ENCODE data around the gene RPP40. TPM values are rescaled to one million over a fixed set of nuclear protein-coding genes. Genes with fewer than 3 reads are reported as not detected.

The RPP40 gene
- total RNA-seq, 3 donors from 2014 or later, result 5.9 to 9.2 (median 7.5) TPM

- no peak overlapping the region for H3K27ac ChIP-seq
These were observed 46.2 kb downstream of the RPP40 start for GRCh38 chr6:4957521-4958231.

GRCh38 chr6:4956625-4957024 is 47.2 kb downstream of the RPP40 start:
- H3K4me1 ChIP-seq, result no peaks in the 10 kb centered on the region
- H3K4me3 ChIP-seq, result no peak overlapping the region
- H3K36me3 ChIP-seq, result no peaks in the 10 kb centered on the region
- no peak for DNase-seq (ENCODE audit: low spot score in 2 of 2)
- no peak overlapping the region for H3K27ac ChIP-seq
- no peaks in the 10 kb centered on the region for H3K27me3 ChIP-seq
- intact Hi-C loops (cut with DNase I; ENCODE audit: low total_unique reads), result no loop called here
- TF ChIP-seq POLR2A (IDR thresholded peaks at IDR 0.05), result no peak
- TF ChIP-seq, protein P1, sequence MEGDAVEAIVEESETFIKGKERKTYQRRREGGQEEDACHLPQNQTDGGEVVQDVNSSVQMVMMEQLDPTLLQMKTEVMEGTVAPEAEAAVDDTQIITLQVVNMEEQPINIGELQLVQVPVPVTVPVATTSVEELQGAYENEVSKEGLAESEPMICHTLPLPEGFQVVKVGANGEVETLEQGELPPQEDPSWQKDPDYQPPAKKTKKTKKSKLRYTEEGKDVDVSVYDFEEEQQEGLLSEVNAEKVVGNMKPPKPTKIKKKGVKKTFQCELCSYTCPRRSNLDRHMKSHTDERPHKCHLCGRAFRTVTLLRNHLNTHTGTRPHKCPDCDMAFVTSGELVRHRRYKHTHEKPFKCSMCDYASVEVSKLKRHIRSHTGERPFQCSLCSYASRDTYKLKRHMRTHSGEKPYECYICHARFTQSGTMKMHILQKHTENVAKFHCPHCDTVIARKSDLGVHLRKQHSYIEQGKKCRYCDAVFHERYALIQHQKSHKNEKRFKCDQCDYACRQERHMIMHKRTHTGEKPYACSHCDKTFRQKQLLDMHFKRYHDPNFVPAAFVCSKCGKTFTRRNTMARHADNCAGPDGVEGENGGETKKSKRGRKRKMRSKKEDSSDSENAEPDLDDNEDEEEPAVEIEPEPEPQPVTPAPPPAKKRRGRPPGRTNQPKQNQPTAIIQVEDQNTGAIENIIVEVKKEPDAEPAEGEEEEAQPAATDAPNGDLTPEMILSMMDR (IDR thresholded peaks at IDR 0.05), result no peak
- no peak for TF ChIP-seq POLR2AphosphoS5 (IDR thresholded peaks at IDR 0.05)
- H3K9me3 ChIP-seq, result no peaks in the 10 kb centered on the region

More at GRCh38 chr6:4957521-4958231, 46.2 kb downstream of the RPP40 start:
- TF ChIP-seq POLR2A (IDR thresholded peaks at IDR 0.05), result no peak
- TF ChIP-seq, protein P1 (IDR thresholded peaks at IDR 0.05), result no peak
- TF ChIP-seq POLR2AphosphoS5 (IDR thresholded peaks at IDR 0.05), result no peak
- DNase-seq (ENCODE audit: low spot score in 2 of 2), result no peak
- intact Hi-C loops (cut with DNase I; ENCODE audit: low total_unique reads), result no loop called here
- Histone ChIP-seq H3K4me1 (no peaks in the 10 kb centered on the region), H3K27me3 (no peaks in the 10 kb centered on the region), H3K9me3 (no peaks in the 10 kb centered on the region), H3K4me3 (no peak overlapping the region), H3K36me3 (no peaks in the 10 kb centered on the region)

DNA sequence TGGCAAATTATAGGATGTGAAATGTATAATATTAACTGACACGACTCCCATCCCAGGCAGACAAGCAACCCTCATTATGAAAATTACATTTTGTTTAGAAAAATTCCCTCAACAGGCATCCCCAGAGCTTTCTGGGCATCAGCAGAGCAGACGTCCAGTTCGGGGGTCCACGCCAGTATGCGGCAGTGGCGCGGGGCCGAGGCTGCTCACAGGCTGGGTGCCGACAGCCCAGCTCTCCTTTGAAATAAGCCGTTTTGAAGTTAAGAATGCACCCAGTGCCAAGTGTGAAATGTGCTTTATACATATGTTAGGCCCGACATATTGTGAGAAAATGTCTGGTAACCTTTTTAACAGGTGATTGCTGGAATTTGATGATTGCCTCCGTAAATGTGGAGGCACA is 50.4 kb downstream of the RPP40 start:
- Histone ChIP-seq H3K4me3 (no peak overlapping the region), H3K27ac (no peak overlapping the region), H3K36me3 (no peaks in the 10 kb centered on the region), H3K9me3 (no peaks in the 10 kb centered on the region), H3K4me1 (no peaks in the 10 kb centered on the region), H3K27me3 (no peaks in the 10 kb centered on the region)
- DNase-seq (ENCODE audit: low spot score in 2 of 2), result no peak
- intact Hi-C loops (cut with DNase I; ENCODE audit: low total_unique reads), result no loop called here
- no peak for TF ChIP-seq POLR2AphosphoS5 (IDR thresholded peaks at IDR 0.05)
- TF ChIP-seq, protein P1 (IDR thresholded peaks at IDR 0.05), result no peak
- TF ChIP-seq POLR2A (IDR thresholded peaks at IDR 0.05), result no peak

DNA sequence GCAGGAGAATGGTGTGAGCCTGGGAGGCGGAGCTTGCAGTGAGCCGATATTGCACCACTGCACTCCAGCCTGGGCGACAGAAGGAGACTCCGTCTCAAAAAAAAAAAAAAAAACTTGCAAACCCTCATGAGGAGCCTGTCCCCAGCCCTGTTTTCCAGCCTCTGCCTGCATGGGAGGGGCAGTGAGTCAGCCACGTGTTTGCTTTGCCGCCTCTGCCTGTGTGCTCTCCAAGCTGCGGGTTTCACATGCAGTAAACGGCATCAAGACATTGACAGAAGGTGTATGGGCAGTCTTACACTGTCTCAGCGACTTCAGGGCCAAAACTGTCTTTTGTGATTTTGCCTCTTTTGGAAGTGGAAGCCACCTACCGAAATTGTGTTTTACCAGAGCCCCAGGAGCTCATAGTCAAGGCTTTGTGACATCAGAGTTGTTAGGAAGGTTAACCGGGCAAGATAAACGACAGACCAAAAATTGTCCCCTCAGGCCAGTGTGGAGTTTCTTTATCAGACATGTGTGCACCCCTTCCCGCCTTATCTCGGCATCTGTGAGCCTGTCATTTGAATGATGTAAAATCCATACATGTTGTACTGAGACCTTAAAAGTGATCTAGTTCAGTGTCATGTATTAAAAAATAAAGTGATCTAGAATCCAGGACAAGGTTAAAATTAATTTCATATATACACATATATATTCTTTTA is 52.9 kb downstream of the RPP40 start:
- DNase-seq (ENCODE audit: low spot score in 2 of 2), result no peak
- Histone ChIP-seq H3K27me3 (no peaks in the 10 kb centered on the region), H3K9me3 (no peaks in the 10 kb centered on the region), H3K27ac (no peak overlapping the region), H3K4me3 (no peak overlapping the region), H3K4me1 (no peaks in the 10 kb centered on the region), H3K36me3 (no peaks in the 10 kb centered on the region)
- intact Hi-C loops (cut with DNase I; ENCODE audit: low total_unique reads), result no loop called here
- TF ChIP-seq POLR2AphosphoS5 (IDR thresholded peaks at IDR 0.05), result no peak
- TF ChIP-seq, protein P1 (IDR thresholded peaks at IDR 0.05), result no peak
- TF ChIP-seq POLR2A (IDR thresholded peaks at IDR 0.05), result no peak

GRCh38 chr6:4950076-4950475 is 53.8 kb downstream of the RPP40 start:
- Histone ChIP-seq H3K27ac (no peak overlapping the region), H3K4me3 (no peak overlapping the region), H3K4me1 (no peaks in the 10 kb centered on the region), H3K36me3 (no peaks in the 10 kb centered on the region), H3K27me3 (no peaks in the 10 kb centered on the region), H3K9me3 (no peaks in the 10 kb centered on the region)
- no peak for DNase-seq (ENCODE audit: low spot score in 2 of 2)
- TF ChIP-seq, protein P1 (IDR thresholded peaks at IDR 0.05), result no peak
- no peak for TF ChIP-seq POLR2A (IDR thresholded peaks at IDR 0.05)
- no peak for TF ChIP-seq POLR2AphosphoS5 (IDR thresholded peaks at IDR 0.05)
- intact Hi-C loops (cut with DNase I; ENCODE audit: low total_unique reads), result no loop called here

Data from breast epithelium (tissue), 4 donors.